ENCODE data around the gene MYORG. TPM values are rescaled to one million over a fixed set of nuclear protein-coding genes. Genes with fewer than 3 reads are reported as not detected.

Gene MYORG
- polyA plus RNA-seq (ENCODE audit: insufficient read length in 4 of 4), result 1 to 10 TPM; 2.9 to 9.5 (median 7.5) TPM

GRCh38 chr9:34376596-34377403 is at the start of gene MYORG:
TSS of gene MYORG (minus strand) at chr9:34376898. CDS start at chr9:34372943, 3,955 bp downstream.
- peak in 2 of 4 donors; percentile 73 to 77 for DNase-seq (ENCODE audit: low read depth in 4 of 4, low spot score in 3 of 4)

- no peak for DNase-seq (ENCODE audit: low read depth in 4 of 4, low spot score in 3 of 4)
Observed at GRCh38 chr9:34419716-34420504, 43.2 kb upstream of the MYORG start.

GRCh38 chr9:34417734-34418133 is 41.0 kb upstream of the MYORG start:
- DNase-seq (ENCODE audit: low read depth in 4 of 4, low spot score in 3 of 4), result no peak

- peak in 3 of 4 donors; percentile 42 to 70 (median 56) for DNase-seq (ENCODE audit: low read depth in 4 of 4, low spot score in 3 of 4)
Observed at GRCh38 chr9:34413231-34413852, 36.6 kb upstream of the MYORG start.

GRCh38 chr9:34412336-34412735 is 35.6 kb upstream of the MYORG start:
- DNase-seq (ENCODE audit: low read depth in 4 of 4, low spot score in 3 of 4), result no peak

GRCh38 chr9:34409154-34409553 is 32.5 kb upstream of the MYORG start:
- DNase-seq (ENCODE audit: low read depth in 4 of 4, low spot score in 3 of 4), result no peak

- no peak for DNase-seq (ENCODE audit: low read depth in 4 of 4, low spot score in 3 of 4)
Observed at GRCh38 chr9:34408173-34408572, 31.5 kb upstream of the MYORG start.

GRCh38 chr9:34406219-34406618 is 29.5 kb upstream of the MYORG start:
- no peak for DNase-seq (ENCODE audit: low read depth in 4 of 4, low spot score in 3 of 4)

- no peak for DNase-seq (ENCODE audit: low read depth in 4 of 4, low spot score in 3 of 4)
Observed at GRCh38 chr9:34405719-34406118, 29.0 kb upstream of the MYORG start.

- DNase-seq (ENCODE audit: low read depth in 4 of 4, low spot score in 3 of 4), result no peak
Observed at GRCh38 chr9:34403554-34404380, 27.1 kb upstream of the MYORG start.

GRCh38 chr9:34400686-34401602 is 24.2 kb upstream of the MYORG start:
- DNase-seq (ENCODE audit: low read depth in 4 of 4, low spot score in 3 of 4), result no peak

GRCh38 chr9:34400275-34400674 is 23.6 kb upstream of the MYORG start:
- DNase-seq (ENCODE audit: low read depth in 4 of 4, low spot score in 3 of 4), result no peak

- no peak for DNase-seq (ENCODE audit: low read depth in 4 of 4, low spot score in 3 of 4)
Observed at GRCh38 chr9:34399729-34400128, 23.0 kb upstream of the MYORG start.

- DNase-seq (ENCODE audit: low read depth in 4 of 4, low spot score in 3 of 4), result no peak
Observed at GRCh38 chr9:34398875-34399274, 22.2 kb upstream of the MYORG start.

GRCh38 chr9:34396276-34397214 is 19.8 kb upstream of the MYORG start:
- DNase-seq (ENCODE audit: low read depth in 4 of 4, low spot score in 3 of 4), result no peak

GRCh38 chr9:34392511-34392910 is 15.8 kb upstream of the MYORG start:
- DNase-seq (ENCODE audit: low read depth in 4 of 4, low spot score in 3 of 4), result no peak

GRCh38 chr9:34387239-34387638 is 10.5 kb upstream of the MYORG start:
- DNase-seq (ENCODE audit: low read depth in 4 of 4, low spot score in 3 of 4), result no peak

- DNase-seq (ENCODE audit: low read depth in 4 of 4, low spot score in 3 of 4), result no peak
Observed at GRCh38 chr9:34386656-34387055, 10.0 kb upstream of the MYORG start.
